OCI-LY1 (cell line): ENCODE results near the gene B4GALNT1.

Source experiments
- H2AFZ ChIP-seq: fragments of 200-600 bp; sonication (generic), shearing (Covaris generic); 2 replicates; pipeline ENCODE4 v1.6.0; 2014; ENCODE audit warnings: antibody characterized with exemption, mild to moderate bottlenecking, low read length
- H3F3A ChIP-seq: fragments of 200-600 bp; sonication (generic), shearing (Covaris generic); 2 replicates; pipeline ENCODE4 v1.6.0; 2014; ENCODE audit warnings: mild to moderate bottlenecking, antibody characterized with exemption, low read length, moderate library complexity; ENCODE audit not compliant: insufficient read depth
- H3K27ac ChIP-seq: fragments of 200-600 bp; sonication (generic); 2 replicates; pipeline ENCODE4 v1.5.1; 2014; ENCODE audit warnings: low read length, mixed run types, mild to moderate bottlenecking, low read depth; ENCODE audit not compliant: poor library complexity, severe bottlenecking
- H3K27me3 ChIP-seq: fragments of 200-600 bp; sonication (generic); 2 replicates; pipeline ENCODE4 v1.6.0; 2014; ENCODE audit warnings: antibody characterized with exemption, mild to moderate bottlenecking, low read length, moderate library complexity; ENCODE audit not compliant: insufficient read depth
- H3K36me3 ChIP-seq: fragments of 200-600 bp; sonication (generic); 2 replicates; pipeline ENCODE4 v1.6.1; 2014; ENCODE audit warnings: mild to moderate bottlenecking, antibody characterized with exemption, low read length, moderate library complexity, mixed read lengths; ENCODE audit not compliant: insufficient read depth
- H3K4me1 ChIP-seq: fragments of 200-600 bp; sonication (generic); 2 replicates; pipeline ENCODE4 v1.5.1; 2014; ENCODE audit warnings: mild to moderate bottlenecking, low read length, moderate library complexity; ENCODE audit not compliant: insufficient read depth, severe bottlenecking
- H3K4me2 ChIP-seq: fragments of 200-600 bp; sonication (generic), shearing (Covaris generic); 2 replicates; pipeline ENCODE4 v1.6.1; 2014; ENCODE audit warnings: low read length
- H3K4me3 ChIP-seq: fragments of 200-600 bp; sonication (generic); 2 replicates; pipeline ENCODE4 v1.5.1; 2014; ENCODE audit warnings: low read length, low read depth, mild to moderate bottlenecking, mixed read lengths; ENCODE audit not compliant: poor library complexity, severe bottlenecking
- H3K79me2 ChIP-seq: fragments of 200-600 bp; shearing (Covaris generic); 2 replicates; pipeline ENCODE4 v1.6.1; 2016; ENCODE audit warnings: mixed run types, low read length, mixed read lengths; ENCODE audit not compliant: insufficient read depth
- H3K9ac ChIP-seq: fragments of 200-600 bp; sonication (generic), shearing (Covaris generic); 2 replicates; pipeline ENCODE4 v1.6.1; 2014; ENCODE audit warnings: mild to moderate bottlenecking, low read length, mixed read lengths
- H3K9me2 ChIP-seq: fragments of 200-600 bp; sonication (generic), shearing (Covaris generic); 2 replicates; pipeline ENCODE4 v1.6.1; 2014; ENCODE audit warnings: low read depth, mild to moderate bottlenecking, low read length, mixed read lengths
- H3K9me3 ChIP-seq: fragments of 200-600 bp; shearing (Covaris generic); 2 replicates; pipeline ENCODE4 v1.6.1; 2014; ENCODE audit warnings: low read length, mixed read lengths
- H4K20me1 ChIP-seq: fragments of 200-600 bp; sonication (generic), shearing (Covaris generic); 2 replicates; pipeline ENCODE4 v1.6.0; 2016; ENCODE audit warnings: mild to moderate bottlenecking, low read length; ENCODE audit not compliant: insufficient read depth
- CTCF ChIP-seq: fragments of 200-600 bp; sonication (generic), shearing (Covaris generic); IDR thresholded peaks from 2 replicates; pipeline ENCODE4 v1.5.1; 2017; ENCODE audit warnings: mild to moderate bottlenecking, antibody characterized with exemption, low read length, moderate library complexity, mixed read lengths
- EZH2 ChIP-seq: fragments of 200-600 bp; sonication (generic), shearing (Covaris generic); IDR thresholded peaks from 2 replicates; pipeline ENCODE4 v1.8.0; 2017; ENCODE audit warnings: borderline replicate concordance, mixed run types, mild to moderate bottlenecking, antibody characterized with exemption, low read length, moderate library complexity, mixed read lengths

Gene B4GALNT1

GRCh38 chr12:57626921-57627445, 6.0 kb downstream of the B4GALNT1 start:
- H3K9me3 ChIP-seq: no peaks in the 10 kb centered on the region
- no peaks in the 10 kb centered on the region for H4K20me1 ChIP-seq
- H3K27ac ChIP-seq: no peak overlapping the region
- no peaks in the 10 kb centered on the region for H3F3A ChIP-seq
- H3K4me3 ChIP-seq: no peak overlapping the region
- peaks cover 4% of the 10 kb centered on the region for H3K4me1 ChIP-seq
- no peaks in the 10 kb centered on the region for H3K79me2 ChIP-seq
- TF ChIP-seq EZH2: no peak
- no peak for TF ChIP-seq CTCF
- no peak overlapping the region for H3K4me2 ChIP-seq
- H2AFZ ChIP-seq: no peak overlapping the region
- H3K36me3 ChIP-seq: no peaks in the 10 kb centered on the region
- no peaks in the 10 kb centered on the region for H3K9me2 ChIP-seq
- peaks cover 6% of the 10 kb centered on the region for H3K27me3 ChIP-seq
- no peak overlapping the region for H3K9ac ChIP-seq

GRCh38 chr12:57626111-57626920, 6.7 kb downstream of the B4GALNT1 start:
- Histone ChIP-seq H3K79me2 (no peaks in the 10 kb centered on the region), H3K27ac (no peak overlapping the region), H4K20me1 (no peaks in the 10 kb centered on the region), H3K4me1 (peaks cover 4% of the 10 kb centered on the region), H3F3A (no peaks in the 10 kb centered on the region), H3K4me3 (no peak overlapping the region), H3K9ac (no peak overlapping the region), H2AFZ (no peak overlapping the region), H3K36me3 (no peaks in the 10 kb centered on the region), H3K4me2 (no peak overlapping the region), H3K9me3 (no peaks in the 10 kb centered on the region), H3K9me2 (no peaks in the 10 kb centered on the region), H3K27me3 (peaks cover 6% of the 10 kb centered on the region)
- TF ChIP-seq EZH2 (no peak), CTCF (no peak)

GRCh38 chr12:57625261-57626032, 7.6 kb downstream of the B4GALNT1 start:
- peaks cover 9% of the 10 kb centered on the region for H3K4me1 ChIP-seq
- no peaks in the 10 kb centered on the region for H3K79me2 ChIP-seq
- H3F3A ChIP-seq: no peaks in the 10 kb centered on the region
- H3K36me3 ChIP-seq: no peaks in the 10 kb centered on the region
- no peak overlapping the region for H2AFZ ChIP-seq
- peaks cover 6% of the 10 kb centered on the region for H3K27me3 ChIP-seq
- no peaks in the 10 kb centered on the region for H3K9me3 ChIP-seq
- H3K9me2 ChIP-seq: no peaks in the 10 kb centered on the region
- H3K4me2 ChIP-seq: no peak overlapping the region
- no peak overlapping the region for H3K9ac ChIP-seq
- H3K4me3 ChIP-seq: no peak overlapping the region
- no peak overlapping the region for H3K27ac ChIP-seq
- H4K20me1 ChIP-seq: no peaks in the 10 kb centered on the region
- TF ChIP-seq CTCF (no peak), EZH2 (no peak)
